WERI-Rb-1 (cell line): ENCODE results near the gene SOX1.

ENCODE experiments used
- DNase-seq: peaks from one replicate; pipeline ENCODE4 v3.0.0-alpha.2; 2020
- H3K27ac ChIP-seq: fragments of 250-450 bp; sonication (Bioruptor Pico); 2 replicates; pipeline ENCODE4 v1.5.1; 2020; ENCODE audit warnings: mild to moderate bottlenecking, moderate library complexity
- H3K27me3 ChIP-seq: fragments of 250-450 bp; sonication (Bioruptor Pico); 2 replicates; pipeline ENCODE4 v1.5.1; 2021; ENCODE audit warnings: mild to moderate bottlenecking, low read depth, moderate library complexity; ENCODE audit not compliant: insufficient read depth, severe bottlenecking
- H3K36me3 ChIP-seq: fragments of 250-450 bp; sonication (Bioruptor Pico); 2 replicates; pipeline ENCODE4 v1.5.1; 2020; ENCODE audit warnings: mild to moderate bottlenecking, moderate library complexity
- H3K4me3 ChIP-seq: 2 replicates; pipeline ENCODE4 v1.5.1; 2011; ENCODE audit warnings: low read depth, mild to moderate bottlenecking, control low read depth, low read length
- H3K9me3 ChIP-seq: fragments of 250-450 bp; sonication (Bioruptor Pico); 2 replicates; pipeline ENCODE4 v1.5.1; 2021; ENCODE audit warnings: mild to moderate bottlenecking, moderate library complexity; ENCODE audit not compliant: severe bottlenecking
- TF ChIP-seq, protein P1 (sequence below): IDR thresholded peaks from 2 replicates; pipeline ENCODE4 v1.5.1; 2011; ENCODE audit warnings: low read depth, mild to moderate bottlenecking, control low read depth, inconsistent platforms, low read length

Gene SOX1

GRCh38 chr13:112062571-112063570 lies 4.1 kb upstream of the SOX1 start:
- Histone ChIP-seq H3K9me3 (peaks cover 43% of the 10 kb centered on the region), H3K4me3 (no peak overlapping the region), H3K36me3 (no peaks in the 10 kb centered on the region), H3K27me3 (peaks cover 90% of the 10 kb centered on the region), H3K27ac (no peak overlapping the region)
- TF ChIP-seq, protein P1, sequence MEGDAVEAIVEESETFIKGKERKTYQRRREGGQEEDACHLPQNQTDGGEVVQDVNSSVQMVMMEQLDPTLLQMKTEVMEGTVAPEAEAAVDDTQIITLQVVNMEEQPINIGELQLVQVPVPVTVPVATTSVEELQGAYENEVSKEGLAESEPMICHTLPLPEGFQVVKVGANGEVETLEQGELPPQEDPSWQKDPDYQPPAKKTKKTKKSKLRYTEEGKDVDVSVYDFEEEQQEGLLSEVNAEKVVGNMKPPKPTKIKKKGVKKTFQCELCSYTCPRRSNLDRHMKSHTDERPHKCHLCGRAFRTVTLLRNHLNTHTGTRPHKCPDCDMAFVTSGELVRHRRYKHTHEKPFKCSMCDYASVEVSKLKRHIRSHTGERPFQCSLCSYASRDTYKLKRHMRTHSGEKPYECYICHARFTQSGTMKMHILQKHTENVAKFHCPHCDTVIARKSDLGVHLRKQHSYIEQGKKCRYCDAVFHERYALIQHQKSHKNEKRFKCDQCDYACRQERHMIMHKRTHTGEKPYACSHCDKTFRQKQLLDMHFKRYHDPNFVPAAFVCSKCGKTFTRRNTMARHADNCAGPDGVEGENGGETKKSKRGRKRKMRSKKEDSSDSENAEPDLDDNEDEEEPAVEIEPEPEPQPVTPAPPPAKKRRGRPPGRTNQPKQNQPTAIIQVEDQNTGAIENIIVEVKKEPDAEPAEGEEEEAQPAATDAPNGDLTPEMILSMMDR, result peak; percentile 52
- no peak for DNase-seq

- Histone ChIP-seq H3K36me3 (no peaks in the 10 kb centered on the region), H3K9me3 (peaks cover 40% of the 10 kb centered on the region), H3K27ac (no peak overlapping the region), H3K4me3 (no peak overlapping the region), H3K27me3 (peaks cover 81% of the 10 kb centered on the region)
- DNase-seq, result no peak
- TF ChIP-seq, protein P1, result no peak
These were observed 3.1 kb upstream of the SOX1 start for GRCh38 chr13:112063807-112064206.

GRCh38 chr13:112064222-112064621 lies 2.7 kb upstream of the SOX1 start:
- Histone ChIP-seq H3K36me3 (no peaks in the 10 kb centered on the region), H3K27me3 (peaks cover 81% of the 10 kb centered on the region), H3K4me3 (no peak overlapping the region), H3K9me3 (peaks cover 44% of the 10 kb centered on the region), H3K27ac (no peak overlapping the region)
- no peak for DNase-seq
- TF ChIP-seq, protein P1, result no peak

- no peak overlapping the region for H3K27ac ChIP-seq
- H3K9me3 ChIP-seq, result peaks cover 53% of the 10 kb centered on the region
- DNase-seq, result no peak
- no peak overlapping the region for H3K4me3 ChIP-seq
- peaks cover 81% of the 10 kb centered on the region for H3K27me3 ChIP-seq
- H3K36me3 ChIP-seq, result no peaks in the 10 kb centered on the region
- TF ChIP-seq, protein P1, result no peak
These were observed 1.5 kb upstream of the SOX1 start for GRCh38 chr13:112065521-112065866.

DNA sequence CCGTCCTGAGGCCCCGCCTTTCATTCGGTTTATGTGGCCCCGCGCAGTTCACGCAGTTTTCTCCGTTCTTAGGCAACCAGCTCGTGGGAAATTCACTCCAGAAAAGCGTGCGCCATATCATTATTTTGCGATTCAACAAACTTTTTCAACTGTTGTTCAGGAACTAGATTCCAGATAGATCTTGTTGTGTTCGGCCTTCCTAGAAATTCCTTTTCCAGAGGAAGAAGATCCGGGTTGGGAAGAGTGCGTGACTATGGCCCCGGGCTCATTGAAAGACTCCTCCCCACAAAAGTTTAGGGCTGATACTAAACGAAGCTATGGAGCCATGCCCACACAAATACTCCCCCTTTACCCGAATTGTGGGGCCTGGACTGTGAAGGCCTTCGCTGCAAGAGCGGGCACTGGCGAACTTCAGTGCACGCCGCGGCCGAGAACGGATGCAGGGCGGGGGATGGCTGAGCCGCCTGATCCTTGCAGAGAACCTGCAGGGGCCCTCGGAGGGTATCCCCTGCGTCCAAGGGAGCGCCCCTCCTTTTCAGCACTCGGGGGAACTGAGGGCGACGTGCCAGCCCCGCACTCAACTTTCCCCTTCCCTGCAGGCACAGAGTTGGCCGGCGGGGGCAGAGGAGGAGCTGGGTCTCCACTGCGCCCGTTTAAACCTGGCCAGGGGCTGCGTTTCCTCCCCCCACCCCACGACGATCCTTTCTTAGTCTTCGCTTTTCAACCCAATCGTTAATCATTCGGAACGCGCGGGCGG lies 904 bp upstream of the SOX1 start:
- no peak for DNase-seq
- Histone ChIP-seq H3K4me3 (no peak overlapping the region), H3K27me3 (peaks cover 81% of the 10 kb centered on the region), H3K27ac (no peak overlapping the region), H3K9me3 (peaks cover 53% of the 10 kb centered on the region), H3K36me3 (no peaks in the 10 kb centered on the region)
- TF ChIP-seq, protein P1, result no peak
